HepG2 (cell line): ENCODE data around the gene DNAJB6. TPM values are rescaled to one million over a fixed set of nuclear protein-coding genes. Genes with fewer than 3 reads are reported as not detected.

Experiments used
- ATAC-seq: fragments of 200-7000 bp; cut with Tn5 transposase; 3 replicates; pipeline ENCODE4 v1.9.1; 2020; ENCODE audit warnings: mild to moderate bottlenecking, moderate library complexity
- BruUV-seq: library from RNA; stranded (reverse); fragments of 400-500 nt; replicated peaks from 2 replicates; lab custom pipeline; 2021; lab: Mats Ljungman, UMichigan
- CTCF ChIA-PET: fragments of 300-600 bp; formaldehyde crosslinking; extraction: SDS; loops from one replicate; lab custom pipeline; 2021; ENCODE audit warnings: low total read pairs, inconsistent platforms, low intra/inter-chr PET ratio; lab: Yijun Ruan, JAX
- POLR2A ChIA-PET: fragments of 350-600 bp; sonication (Branson Sonifier 250); formaldehyde crosslinking; loops from one replicate; lab custom pipeline; 2020; ENCODE audit warnings: antibody characterized with exemption, inconsistent platforms; lab: Yijun Ruan, JAX
- DNase-seq: peaks from one replicate; pipeline ENCODE4 v3.0.0-alpha.2; 2015; ENCODE audit warnings: low spot score
- FAIRE-seq: peaks from 3 replicates; lab custom pipeline; 2011; peaks lifted over from hg19 to GRCh38; lab: Jason Lieb, UNC
- H2AFZ ChIP-seq: one replicate; pipeline ENCODE4 v1.6.1; 2011; ENCODE audit warnings: low read length, inconsistent platforms
- H3K27ac ChIP-seq: fragments of 300-600 bp; 3 replicates; pipeline ENCODE4 v1.8.0; 2011; ENCODE audit warnings: mixed run types, mild to moderate bottlenecking, mixed read lengths, low read length, inconsistent platforms; ENCODE audit not compliant: insufficient read depth; ENCODE audit errors: extremely low read length
- H3K27me3 ChIP-seq, 2 experiments: fragments of 200-600 bp in 1 of 2; 2 replicates in 1 of 2; 3 replicates in 1 of 2; pipeline versions ENCODE4 v1.6.0 to v1.8.0; 2011; ENCODE audit warnings: low read length in 2 of 2, mild to moderate bottlenecking in 2 of 2, moderate library complexity in 2 of 2, inconsistent platforms in 1 of 2; ENCODE audit not compliant: insufficient read depth in 2 of 2, control insufficient read depth in 1 of 2
- H3K36me3 ChIP-seq, 2 experiments: fragments of 200-600 bp in 1 of 2; replicated peaks in 1 of 2; 2 replicates in 1 of 2; 3 replicates in 1 of 2; pipeline versions ENCODE4 v1.5.1 to v1.8.0; 2011; ENCODE audit warnings: low read length in 2 of 2, inconsistent platforms in 1 of 2; ENCODE audit not compliant: insufficient read depth in 2 of 2, control insufficient read depth in 1 of 2
- H3K4me1 ChIP-seq: 2 replicates; pipeline ENCODE4 v1.5.1; 2012; ENCODE audit warnings: low read length, inconsistent platforms; ENCODE audit not compliant: insufficient read depth
- H3K4me2 ChIP-seq: 2 replicates; pipeline ENCODE4 v1.6.0; 2011; ENCODE audit warnings: low read depth, low read length, inconsistent platforms
- H3K4me3 ChIP-seq, 3 experiments: fragments of 200-600 bp in 1 of 3; sonication (generic), shearing (Covaris generic) in 1 of 3; replicated peaks in 1 of 3; 2 replicates each; pipeline ENCODE4 v1.5.1; 2011 to 2016; ENCODE audit warnings: low read length in 3 of 3, inconsistent platforms in 2 of 3, low read depth in 2 of 3, mild to moderate bottlenecking in 2 of 3, control low read depth in 1 of 3, mixed read lengths in 1 of 3; ENCODE audit not compliant: insufficient read depth in 1 of 3
- H3K79me2 ChIP-seq: one replicate; pipeline ENCODE4 v1.6.1; 2011; ENCODE audit warnings: low read length, inconsistent platforms; ENCODE audit not compliant: insufficient read depth
- H3K9ac ChIP-seq: 2 replicates; pipeline ENCODE4 v1.6.0; 2011; ENCODE audit warnings: mild to moderate bottlenecking, low read depth, low read length, inconsistent platforms; ENCODE audit not compliant: insufficient read depth
- H3K9me3 ChIP-seq: 2 replicates; pipeline ENCODE4 v1.5.1; 2012; ENCODE audit warnings: mild to moderate bottlenecking, low read length
- H4K20me1 ChIP-seq: 2 replicates; pipeline ENCODE4 v1.6.0; 2011; ENCODE audit warnings: inconsistent platforms, mild to moderate bottlenecking, low read length, moderate library complexity; ENCODE audit not compliant: insufficient read depth
- AGO1 ChIP-seq: fragments of 200-400 bp; formaldehyde crosslinking; IDR thresholded peaks from 2 replicates; pipeline ENCODE4 v1.6.1; 2017; ENCODE audit warnings: mild to moderate bottlenecking, low read depth, low read length, moderate library complexity; ENCODE audit not compliant: poor library complexity, severe bottlenecking
- AGO2 ChIP-seq: fragments of 200-400 bp; formaldehyde crosslinking; optimal IDR thresholded peaks from 2 replicates; pipeline ENCODE3; 2017; ENCODE audit warnings: mild to moderate bottlenecking, low read depth, low read length, moderate library complexity
- ZNF382 ChIP-seq: sonication (generic); formaldehyde crosslinking; IDR thresholded peaks from 2 replicates; pipeline ENCODE4 v1.5.0; 2020; ENCODE audit warnings: missing genetic modification reagents, mild to moderate bottlenecking, borderline replicate concordance
- ZNF607 ChIP-seq: sonication (generic); formaldehyde crosslinking; IDR thresholded peaks from 2 replicates; pipeline ENCODE4 v1.5.1; 2020; ENCODE audit warnings: missing genetic modification reagents, mild to moderate bottlenecking, borderline replicate concordance
- WGBS: methylation state at CpG from one replicate; pipeline ENCODE4 v1.1.6; 2017; ENCODE audit warnings: low lambda C conversion rate; 5-methylcytosine and 5-hydroxymethylcytosine counted together
- in situ Hi-C: cut with HindIII; loops from 2 replicates; pipeline ENCODE4 v1.10.0; 2017; ENCODE audit warnings: low pct_unique_long_range_greater_than_20kb; ENCODE audit not compliant: extremely low pct_ligation_motif_present
- intact Hi-C: fragments of 100-400 bp; cut with micrococcal nuclease; formaldehyde crosslinking; loops from one replicate; pipeline ENCODE4 v1.10.0; 2022; ENCODE audit not compliant: unreplicated experiment
- polyA plus RNA-seq, 8 experiments: library from polyadenylated mRNA; depleted of rRNA in 3 of 8; stranded (reverse) in 7 of 8; unstranded in 1 of 8; fragments of >200 nt; fragmentation: Illumina TruSeq in 4 of 8; extraction: Trizol in 4 of 8; gene quantifications; 2 replicates each; pipeline versions ENCODE4 v1.2.1 to v1.2.3, GENCODE V29; 2011 to 2016; ENCODE audit warnings: low read depth in 4 of 8, missing spikeins in 1 of 8, mixed read lengths in 1 of 8; ENCODE audit not compliant: insufficient read depth in 1 of 8
- total RNA-seq, 5 experiments: library from RNA; depleted of rRNA; stranded (reverse); fragments of >200 nt; fragmentation: Illumina TruSeq; extraction: Trizol; gene quantifications; 2 replicates each; pipeline ENCODE4 v1.2.3, GENCODE V29; 2016; ENCODE audit warnings: low read depth in 1 of 5

DNAJB6 gene
- total and polyA plus RNA-seq, 2 of the 13 experiments (the other 11 are each of a cell fraction or from before 2014, with no cell fraction given) = 29.9 to 53.9 TPM

DNA sequence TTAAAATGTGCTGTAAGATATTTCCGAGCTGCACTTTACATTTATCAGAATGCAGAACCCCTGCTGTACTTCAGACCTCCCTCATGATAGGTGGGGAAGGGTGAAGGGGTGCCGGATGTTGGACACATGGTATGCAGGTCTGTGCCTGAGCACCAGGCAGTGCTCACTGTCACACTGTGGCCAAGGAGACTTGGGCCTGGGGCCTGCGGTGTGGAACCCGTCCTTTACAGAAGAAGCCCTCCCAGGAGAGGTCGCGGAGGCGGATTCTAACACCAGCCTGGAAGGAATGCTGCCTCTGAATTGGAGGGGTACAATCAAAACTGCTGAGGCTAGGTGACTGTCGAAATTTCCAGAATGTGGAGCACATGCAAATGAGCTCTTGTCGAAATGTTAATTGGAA lies 34.5 kb downstream of the DNAJB6 start:
- no peak overlapping the region for H2AFZ ChIP-seq
- ChIA-PET CTCF (no interaction called here), POLR2A (no interaction called here)
- H3K79me2 ChIP-seq = peaks cover 31% of the 10 kb centered on the region
- BruUV-seq = no TSS peak
- ATAC-seq (no peak), DNase-seq (no peak)
- WGBS = 97% methylated on average over 9 of the region's 9 CpGs
- no peak overlapping the region for H3K4me2 ChIP-seq
- intact Hi-C loops = loop anchor here (5.0 kb wide), 1 partner anchor 204 kb away; no protein-coding TSS in a partner anchor
- H3K36me3 ChIP-seq = peaks cover 36 to 88% of the 10 kb centered on the region in 2 experiments
- H4K20me1 ChIP-seq = peaks cover 14% of the 10 kb centered on the region; the same call in 1 of the 2 replicates
- TF ChIP-seq ZNF607 (no peak), AGO1 (peak; percentile 30)
- TF ChIP-seq, all 625 proteins: peak for 1
- peaks cover 6% of the 10 kb centered on the region; the same call in 1 of the 2 replicates for H3K4me1 ChIP-seq
- no peak overlapping the region for H3K9ac ChIP-seq
- H3K27me3 ChIP-seq = no peaks in the 10 kb centered on the region
- no peaks in the 10 kb centered on the region for H3K9me3 ChIP-seq
- FAIRE-seq = no peak
- H3K27ac ChIP-seq = no peak overlapping the region
- in situ Hi-C loops = no loop called here
- no peak overlapping the region for H3K4me3 ChIP-seq

DNA sequence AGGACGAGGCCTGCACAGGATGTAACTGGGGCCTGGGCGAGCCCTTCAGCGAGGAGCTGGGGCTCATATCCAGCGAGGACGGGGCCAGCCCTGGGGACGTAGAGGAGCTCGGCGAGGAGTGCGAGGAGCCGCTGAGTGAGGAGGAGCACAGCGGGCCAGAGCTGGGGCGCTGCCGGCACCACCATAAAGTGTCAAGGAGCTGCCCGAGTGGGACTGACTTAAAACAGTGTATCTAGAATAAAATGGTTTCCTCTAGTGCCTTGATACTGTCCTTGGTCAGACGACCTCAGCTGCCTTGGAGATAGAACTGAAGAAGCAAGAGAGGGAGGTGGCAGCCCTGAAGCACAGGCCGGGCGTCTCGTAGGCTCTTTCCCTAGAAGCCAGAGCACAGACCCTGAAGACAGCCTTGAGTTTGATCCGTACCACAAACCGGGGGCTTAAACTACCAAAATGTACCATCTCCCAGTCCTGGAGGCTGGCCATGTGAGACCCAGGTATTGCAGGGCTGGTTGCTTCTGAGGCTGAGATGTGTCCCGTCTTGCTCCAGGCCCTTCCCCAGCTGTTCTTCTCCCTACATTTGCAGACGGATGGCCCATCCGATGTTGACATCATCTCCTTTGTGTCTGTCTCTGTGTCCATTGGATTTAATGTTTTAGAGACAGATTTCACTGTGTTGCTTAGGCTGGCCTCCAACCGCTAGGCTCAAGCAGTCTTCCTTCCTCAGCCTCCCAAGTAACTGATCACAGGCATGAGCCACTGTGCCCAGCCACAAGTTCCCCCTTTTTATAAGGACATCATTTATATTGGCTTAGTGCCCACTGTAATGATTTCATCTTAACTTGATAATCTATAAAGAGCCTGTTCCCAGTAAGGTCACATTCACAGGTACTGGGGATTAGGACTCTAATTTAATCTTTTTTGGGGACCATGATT lies 35.8 kb downstream of the DNAJB6 start:
- Histone ChIP-seq H3K4me2 (no peak overlapping the region), H3K36me3 (peaks cover 32 to 81% of the 10 kb centered on the region in 2 experiments), H3K4me3 (no peak overlapping the region), H2AFZ (no peak overlapping the region), H3K27me3 (no peaks in the 10 kb centered on the region), H4K20me1 (peaks cover 18% of the 10 kb centered on the region; the same call in 1 of the 2 replicates), H3K27ac (no peak overlapping the region), H3K9me3 (no peaks in the 10 kb centered on the region), H3K9ac (no peak overlapping the region)
- ChIA-PET CTCF (no interaction called here), POLR2A (no interaction called here)
- DNase-seq = no peak
- FAIRE-seq = no peak
- intact Hi-C loops (loop anchor here (5.0 kb wide), 1 partner anchor 205 kb away; no protein-coding TSS in a partner anchor), in situ Hi-C loops (no loop called here)
- ATAC-seq = no peak; the same call in 2 of the 3 replicates
- 92% methylated on average over 22 of the region's 24 CpGs for WGBS
- BruUV-seq = no TSS peak
- TF ChIP-seq ZNF382 (CRISPR knock-in tag) (no peak), AGO2 (peak; percentile 63)
- TF ChIP-seq, all 625 proteins: peak for 1
- Histone ChIP-seq H3K79me2 (peaks cover 25% of the 10 kb centered on the region), H3K4me1 (no peaks in the 10 kb centered on the region)
